Stimulated activated CD4-positive, alpha-beta T cell treated with anti-CD3 and anti-CD28 coated beads, Interleukin-4, amount 100 ng/mL, for 48 hours (primary cell): ENCODE results near the gene TFPT.

Experiments used
- DNase-seq, 2 donors: peaks; one replicate each; pipeline ENCODE4 v3.0.0-alpha.2; 2020; ENCODE audit warnings: low read depth in 2 of 2

The TFPT gene

GRCh38 chr19:54077334-54077733 lies 38.1 kb downstream of the TFPT start:
- no peak for DNase-seq

DNA sequence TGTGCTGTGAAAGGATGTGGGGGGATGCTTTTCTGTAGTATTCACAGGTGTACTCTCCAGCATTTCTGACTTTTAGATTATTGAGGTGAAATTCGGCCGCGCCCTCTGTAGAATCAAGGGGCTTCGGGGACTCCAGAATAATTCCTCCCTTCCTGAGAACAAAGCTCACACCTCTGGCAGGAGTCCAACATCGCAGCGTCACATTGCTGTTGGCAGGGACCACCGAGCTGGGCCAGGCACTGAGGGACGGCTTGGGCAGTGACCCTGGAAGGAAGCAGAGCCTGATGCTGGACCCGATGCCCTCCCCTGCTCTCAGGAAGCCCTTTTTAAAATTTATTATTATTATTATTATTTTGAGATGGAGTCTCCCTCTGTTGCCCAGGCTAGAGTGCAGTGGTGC lies 40.6 kb downstream of the TFPT start:
- DNase-seq = no peak

DNA sequence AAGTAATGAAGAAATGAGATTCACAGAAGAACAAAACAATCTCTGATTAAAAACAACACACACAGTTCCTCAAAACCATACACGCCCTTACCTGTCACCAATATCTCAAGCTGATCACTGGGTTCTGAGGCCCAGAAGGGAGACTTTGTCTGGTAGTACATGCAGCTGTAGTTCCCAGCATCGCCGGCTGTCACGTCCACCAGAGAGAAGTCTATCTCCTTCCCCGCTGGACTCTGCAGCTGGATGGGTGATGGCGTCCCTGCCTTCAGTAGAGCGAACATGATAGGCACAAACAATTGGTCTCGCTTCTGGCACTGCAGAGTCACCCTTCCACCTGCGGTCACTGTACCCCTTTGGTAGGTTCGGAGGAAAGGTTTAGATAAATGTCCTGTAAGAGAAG lies 41.6 kb downstream of the TFPT start:
- no peak for DNase-seq

DNA sequence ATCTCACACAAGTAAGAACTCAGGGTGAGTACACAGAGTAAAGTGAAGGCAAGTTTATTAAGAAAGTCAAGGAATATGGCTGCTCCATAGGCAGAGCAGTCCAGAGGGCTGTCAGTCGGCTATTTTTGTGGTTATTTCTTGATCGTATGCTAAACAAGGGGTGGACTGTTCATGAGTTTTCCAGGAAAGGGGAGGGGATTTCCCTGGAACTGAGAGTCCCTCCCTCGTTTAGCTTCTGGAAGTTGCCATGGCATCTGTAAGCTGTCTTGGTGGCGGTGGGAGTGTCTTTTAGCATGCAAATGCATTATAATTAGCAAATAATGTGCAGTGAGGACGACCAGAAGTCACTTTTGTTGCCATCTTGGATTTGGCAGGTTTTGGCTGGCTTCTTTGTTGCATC lies 46.0 kb downstream of the TFPT start:
- no peak for DNase-seq

DNA sequence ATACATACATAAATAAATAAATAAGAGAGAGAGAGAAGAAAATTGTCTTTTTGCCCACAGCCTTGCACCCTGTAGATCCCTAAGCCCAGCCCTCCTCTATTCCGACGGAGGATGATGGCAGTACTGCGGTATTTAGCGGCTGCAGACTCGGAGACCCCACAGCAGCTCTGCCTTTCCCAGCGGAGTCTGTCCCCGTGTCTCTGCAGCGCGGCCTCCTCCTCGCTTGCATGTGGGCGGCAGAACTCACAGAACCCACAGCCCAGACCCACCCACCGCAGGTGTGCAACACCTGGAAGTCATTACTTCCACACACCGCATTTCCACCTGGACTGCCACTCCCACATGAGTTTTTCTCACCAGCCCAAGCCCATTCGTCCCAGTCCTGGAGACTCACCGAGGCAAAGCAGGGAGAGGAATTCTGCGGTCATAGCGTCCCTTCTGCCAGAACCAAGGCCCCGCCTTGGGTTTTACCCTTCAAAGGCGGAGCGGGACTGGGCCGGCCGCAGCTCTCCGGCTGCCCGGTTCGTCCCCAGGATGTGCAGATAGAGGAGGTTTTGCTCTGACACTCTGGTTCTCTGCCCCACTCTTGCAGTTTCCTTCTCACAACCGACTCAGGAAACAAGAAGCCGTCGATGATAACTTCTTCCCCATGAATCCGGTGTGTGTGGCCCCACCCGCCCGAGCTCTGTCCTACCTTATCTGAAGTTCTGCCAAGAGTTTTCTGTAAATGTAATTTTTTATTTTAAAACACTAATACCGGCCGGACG lies 51.9 kb downstream of the TFPT start, which contains the start of gene VSTM1:
VSTM1 (minus strand) TSS at position 548 of the 767 bp plus-strand sequence; CDS start at position 428, 120 bp downstream.
- DNase-seq = no peak

- no peak for DNase-seq
Observed at GRCh38 chr19:54062643-54063042, 52.8 kb downstream of the TFPT start.
